ENCODE results near the gene TEX13B.

DNA sequence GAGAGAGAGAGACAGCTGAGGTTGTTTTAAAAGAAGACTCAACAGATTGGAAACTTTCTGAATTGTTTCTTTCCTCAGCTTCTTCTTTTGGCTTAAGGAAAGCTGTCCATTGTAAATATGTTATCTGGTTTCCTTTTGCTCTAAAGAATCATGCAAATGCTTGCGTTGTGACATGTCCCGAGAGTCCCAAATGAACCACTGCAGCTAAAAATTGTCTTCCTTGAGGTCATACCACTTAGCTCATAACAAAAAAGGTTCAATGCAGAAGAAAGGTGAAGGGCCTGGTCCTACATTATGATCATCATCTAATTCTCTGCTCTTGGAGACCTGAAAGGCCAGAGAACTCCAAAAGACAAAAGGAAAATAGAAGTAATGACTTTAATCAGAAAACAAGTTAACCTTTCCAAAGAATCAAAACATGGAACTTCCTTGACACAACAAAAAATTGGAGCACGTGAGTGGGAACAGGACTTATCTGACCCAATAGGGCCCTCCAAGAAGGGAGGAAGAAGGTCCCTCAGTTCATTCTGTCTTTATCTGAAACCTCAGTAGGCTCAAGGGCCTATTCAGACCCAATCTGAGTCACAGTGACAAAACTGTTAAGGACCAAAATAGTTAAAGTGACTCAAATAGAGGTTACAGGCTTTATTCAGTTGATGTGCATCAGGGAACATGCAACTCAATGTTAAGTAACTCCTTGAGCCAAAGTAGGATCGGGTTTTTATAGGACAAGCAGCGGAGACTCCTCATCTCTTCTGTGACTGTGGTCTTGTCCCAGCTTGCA lies 48.0 kb upstream of the TEX13B start:
- TF ChIP-seq, protein P1, sequence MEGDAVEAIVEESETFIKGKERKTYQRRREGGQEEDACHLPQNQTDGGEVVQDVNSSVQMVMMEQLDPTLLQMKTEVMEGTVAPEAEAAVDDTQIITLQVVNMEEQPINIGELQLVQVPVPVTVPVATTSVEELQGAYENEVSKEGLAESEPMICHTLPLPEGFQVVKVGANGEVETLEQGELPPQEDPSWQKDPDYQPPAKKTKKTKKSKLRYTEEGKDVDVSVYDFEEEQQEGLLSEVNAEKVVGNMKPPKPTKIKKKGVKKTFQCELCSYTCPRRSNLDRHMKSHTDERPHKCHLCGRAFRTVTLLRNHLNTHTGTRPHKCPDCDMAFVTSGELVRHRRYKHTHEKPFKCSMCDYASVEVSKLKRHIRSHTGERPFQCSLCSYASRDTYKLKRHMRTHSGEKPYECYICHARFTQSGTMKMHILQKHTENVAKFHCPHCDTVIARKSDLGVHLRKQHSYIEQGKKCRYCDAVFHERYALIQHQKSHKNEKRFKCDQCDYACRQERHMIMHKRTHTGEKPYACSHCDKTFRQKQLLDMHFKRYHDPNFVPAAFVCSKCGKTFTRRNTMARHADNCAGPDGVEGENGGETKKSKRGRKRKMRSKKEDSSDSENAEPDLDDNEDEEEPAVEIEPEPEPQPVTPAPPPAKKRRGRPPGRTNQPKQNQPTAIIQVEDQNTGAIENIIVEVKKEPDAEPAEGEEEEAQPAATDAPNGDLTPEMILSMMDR (IDR thresholded peaks at IDR 0.05; ENCODE audit: low read length) = no peak
- TF ChIP-seq EZH2 (optimal IDR thresholded peaks at IDR 0.05; ENCODE audit: low read depth, low read length) (no peak), EZH2phosphoT487 (IDR thresholded peaks at IDR 0.05; ENCODE audit: low read length) (no peak)

Measured in MM.1S (cell line).